HG03135 (cell line): Measurements from ENCODE around the gene MBD3L5.
"Not testable (repeated sequence)": the region's sequence is repeated elsewhere in the genome, so short reads cannot be mapped to it uniquely, and the experiment has no call there.

Experiments used
- ATAC-seq: cut with Tn5 transposase; IDR thresholded peaks from one replicate; pipeline ENCODE4 v1.9.1; 2021; ENCODE audit warnings: mild to moderate bottlenecking, moderate library complexity; ENCODE audit not compliant: unreplicated experiment

Gene MBD3L5

GRCh38 chr19:7051421-7051820 is 21.0 kb downstream of the MBD3L5 start:
- ATAC-seq: not testable (repeated sequence)

- not testable (repeated sequence) for ATAC-seq
These were observed 22.5 kb downstream of the MBD3L5 start for GRCh38 chr19:7052896-7053295.

- not testable (repeated sequence) for ATAC-seq
These were observed 24.4 kb downstream of the MBD3L5 start for GRCh38 chr19:7054635-7055368.

- not testable (repeated sequence) for ATAC-seq
These were observed 25.3 kb downstream of the MBD3L5 start for GRCh38 chr19:7055679-7056078.

- ATAC-seq: not testable (repeated sequence)
These were observed 26.0 kb downstream of the MBD3L5 start for GRCh38 chr19:7056371-7056770.

GRCh38 chr19:7058576-7058975 is 28.2 kb downstream of the MBD3L5 start, which contains the start of gene MBD3L3:
TSS of gene MBD3L3 (minus strand) at chr19:7058676. CDS start at chr19:7058605, 71 bp downstream.
- ATAC-seq: not testable (repeated sequence)

- ATAC-seq: not testable (repeated sequence)
These were observed 29.6 kb downstream of the MBD3L5 start for GRCh38 chr19:7059977-7060376.

GRCh38 chr19:7063339-7063738 is 33.0 kb downstream of the MBD3L5 start:
- no peak for ATAC-seq

GRCh38 chr19:7063764-7064418 is 33.5 kb downstream of the MBD3L5 start:
- ATAC-seq: no peak

- ATAC-seq: not testable (repeated sequence)
These were observed 36.7 kb downstream of the MBD3L5 start for GRCh38 chr19:7067122-7067521.

GRCh38 chr19:7067716-7068115 is 37.3 kb downstream of the MBD3L5 start:
- ATAC-seq: no peak

- ATAC-seq: no peak
These were observed 38.2 kb downstream of the MBD3L5 start for GRCh38 chr19:7068599-7068998.

- ATAC-seq: peak; percentile 93
These were observed 38.9 kb downstream of the MBD3L5 start, which contains the start of gene ZNF557 for GRCh38 chr19:7069042-7069903. TSS of gene ZNF557 (plus strand) at chr19:7069703. CDS start at chr19:7075075, 5,372 bp downstream.

GRCh38 chr19:7069904-7070226 is 39.5 kb downstream of the MBD3L5 start:
- ATAC-seq: peak; percentile 28

- ATAC-seq: no peak
These were observed 42.2 kb downstream of the MBD3L5 start for GRCh38 chr19:7072541-7072940.

GRCh38 chr19:7074705-7075282 is 44.4 kb downstream of the MBD3L5 start:
- ATAC-seq: no peak

- no peak for ATAC-seq
These were observed 45.8 kb downstream of the MBD3L5 start for GRCh38 chr19:7076151-7076550.

- no peak for ATAC-seq
These were observed 47.6 kb downstream of the MBD3L5 start for GRCh38 chr19:7078008-7078407.
